Tibial artery (tissue), 4 donors: ENCODE data around the gene CRYBG1.

Experiments
- DNase-seq, 2 donors: peaks; one replicate each; pipeline ENCODE4 v3.0.0-alpha.2; 2019
- H3K27ac ChIP-seq, 2 donors: fragments of 200-600 bp; sonication (generic) in 1 of 2; 1 replicate in 1 of 2; 2 replicates in 1 of 2; pipeline ENCODE4 v1.5.1; 2018 to 2019; ENCODE audit warnings: mild to moderate bottlenecking in 1 of 2
- H3K27me3 ChIP-seq, 2 donors: fragments of 200-600 bp; sonication (generic) in 1 of 2; one replicate each; pipeline versions ENCODE4 v1.5.1 to v1.6.0; 2016 to 2019
- H3K36me3 ChIP-seq, 3 donors: fragments of 200-600 bp; sonication (generic) in 2 of 3; one replicate each; pipeline ENCODE4 v1.5.1; 2016 to 2019; ENCODE audit warnings: mild to moderate bottlenecking in 2 of 3
- H3K4me1 ChIP-seq, 4 donors: fragments of 200-600 bp; sonication (generic) in 2 of 4; 1 replicate in 3 of 4; 2 replicates in 1 of 4; pipeline ENCODE4 v1.5.1; 2016 to 2019
- H3K4me3 ChIP-seq, 2 donors: fragments of 200-600 bp; sonication (generic) in 1 of 2; 1 replicate in 1 of 2; 2 replicates in 1 of 2; pipeline ENCODE4 v1.5.1; 2018 to 2019; ENCODE audit warnings: mild to moderate bottlenecking in 2 of 2
- H3K9me3 ChIP-seq, 3 donors: fragments of 200-600 bp; sonication (generic) in 1 of 3; one replicate each; pipeline ENCODE4 v1.5.1; 2016 to 2019
- intact Hi-C: fragments of 100-400 bp; cut with DNase I; formaldehyde crosslinking; loops from one replicate; pipeline ENCODE4 v1.15.0; 2023; ENCODE audit warnings: low total_unique reads
- TF ChIP-seq, protein P1 (sequence below), 2 experiments: fragments of 200-600 bp in 1 of 2; fragments of 450-650 bp in 1 of 2; IDR thresholded peaks; one replicate each; pipeline ENCODE4 v1.5.1; 2017 to 2019; ENCODE audit warnings: antibody characterized with exemption in 2 of 2, mild to moderate bottlenecking in 1 of 2, moderate library complexity in 1 of 2

Gene CRYBG1

DNA sequence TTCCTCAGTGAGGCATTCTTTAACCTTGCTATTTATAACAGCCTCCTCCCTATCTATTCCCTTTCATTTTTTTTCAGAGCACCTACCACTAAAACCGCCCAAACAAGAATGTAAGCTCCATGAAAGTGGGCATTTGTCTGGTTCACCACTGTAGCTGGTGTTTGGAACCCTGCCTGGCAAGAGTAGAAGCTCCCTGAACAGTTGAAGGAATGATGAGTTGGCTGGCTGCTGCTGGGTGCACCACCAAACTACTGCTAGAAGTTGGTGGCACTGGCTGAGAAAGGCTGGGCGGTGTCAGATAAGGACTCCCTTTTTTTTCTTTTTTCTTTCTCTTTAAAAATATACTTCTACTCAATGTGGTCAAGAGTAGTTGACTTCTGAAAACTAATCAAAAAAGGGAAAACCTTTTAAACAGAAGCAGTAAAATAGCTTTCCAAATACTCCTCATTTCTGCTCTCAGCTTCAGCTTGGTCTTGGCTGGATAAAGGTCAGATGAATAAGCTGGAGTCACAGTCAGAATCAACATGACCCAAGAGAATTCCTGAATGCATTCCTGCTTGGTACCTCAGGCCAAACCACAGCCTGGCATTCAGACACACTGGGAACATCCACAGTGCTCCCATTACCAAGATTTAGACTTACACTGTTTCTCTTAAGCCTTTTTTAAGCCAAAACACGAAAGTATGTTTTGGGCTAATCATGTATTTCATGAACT is 230.8 kb downstream of the CRYBG1 start:
- no peak for DNase-seq
- intact Hi-C loops, result no loop called here
- no peak overlapping the region for H3K4me3 ChIP-seq
- no peaks in the 10 kb centered on the region for H3K9me3 ChIP-seq
- peaks cover 0 to 23% (median 9%) of the 10 kb centered on the region in 4 donors for H3K4me1 ChIP-seq
- no peaks in the 10 kb centered on the region for H3K27me3 ChIP-seq
- peaks cover 0 to 7% (median 6%) of the 10 kb centered on the region in 3 donors for H3K36me3 ChIP-seq
- TF ChIP-seq, protein P1, sequence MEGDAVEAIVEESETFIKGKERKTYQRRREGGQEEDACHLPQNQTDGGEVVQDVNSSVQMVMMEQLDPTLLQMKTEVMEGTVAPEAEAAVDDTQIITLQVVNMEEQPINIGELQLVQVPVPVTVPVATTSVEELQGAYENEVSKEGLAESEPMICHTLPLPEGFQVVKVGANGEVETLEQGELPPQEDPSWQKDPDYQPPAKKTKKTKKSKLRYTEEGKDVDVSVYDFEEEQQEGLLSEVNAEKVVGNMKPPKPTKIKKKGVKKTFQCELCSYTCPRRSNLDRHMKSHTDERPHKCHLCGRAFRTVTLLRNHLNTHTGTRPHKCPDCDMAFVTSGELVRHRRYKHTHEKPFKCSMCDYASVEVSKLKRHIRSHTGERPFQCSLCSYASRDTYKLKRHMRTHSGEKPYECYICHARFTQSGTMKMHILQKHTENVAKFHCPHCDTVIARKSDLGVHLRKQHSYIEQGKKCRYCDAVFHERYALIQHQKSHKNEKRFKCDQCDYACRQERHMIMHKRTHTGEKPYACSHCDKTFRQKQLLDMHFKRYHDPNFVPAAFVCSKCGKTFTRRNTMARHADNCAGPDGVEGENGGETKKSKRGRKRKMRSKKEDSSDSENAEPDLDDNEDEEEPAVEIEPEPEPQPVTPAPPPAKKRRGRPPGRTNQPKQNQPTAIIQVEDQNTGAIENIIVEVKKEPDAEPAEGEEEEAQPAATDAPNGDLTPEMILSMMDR (IDR thresholded peaks at IDR 0.05), result no peak
- H3K27ac ChIP-seq, result peak overlapping the region; percentile 24 to 47

DNA sequence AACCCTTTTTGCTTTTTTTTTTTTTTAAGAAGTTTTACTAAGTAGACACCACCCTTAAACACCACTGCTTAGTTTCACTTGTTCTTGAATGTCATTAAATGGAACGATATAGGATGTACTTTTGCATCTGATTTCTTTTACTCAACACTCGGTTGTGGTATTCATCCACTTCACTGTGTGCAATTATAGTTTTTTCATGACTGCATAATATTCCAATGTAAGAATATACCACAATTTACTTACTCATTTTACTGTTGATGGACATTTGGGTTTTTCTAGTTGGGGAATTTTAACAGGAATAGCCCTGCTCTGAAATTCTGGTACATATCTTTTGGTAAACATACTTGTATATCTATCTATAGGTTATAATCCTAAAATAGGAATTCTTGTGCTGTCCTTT is 238.9 kb downstream of the CRYBG1 start:
- TF ChIP-seq, protein P1 (IDR thresholded peaks at IDR 0.05), result no peak
- no peak for DNase-seq
- no peaks in the 10 kb centered on the region for H3K4me1 ChIP-seq
- H3K9me3 ChIP-seq, result no peaks in the 10 kb centered on the region
- H3K27ac ChIP-seq, result no peak overlapping the region
- H3K36me3 ChIP-seq, result peaks cover 0 to 9% (median 0%) of the 10 kb centered on the region in 3 donors
- no peak overlapping the region for H3K4me3 ChIP-seq
- intact Hi-C loops, result no loop called here
- no peaks in the 10 kb centered on the region for H3K27me3 ChIP-seq

DNA sequence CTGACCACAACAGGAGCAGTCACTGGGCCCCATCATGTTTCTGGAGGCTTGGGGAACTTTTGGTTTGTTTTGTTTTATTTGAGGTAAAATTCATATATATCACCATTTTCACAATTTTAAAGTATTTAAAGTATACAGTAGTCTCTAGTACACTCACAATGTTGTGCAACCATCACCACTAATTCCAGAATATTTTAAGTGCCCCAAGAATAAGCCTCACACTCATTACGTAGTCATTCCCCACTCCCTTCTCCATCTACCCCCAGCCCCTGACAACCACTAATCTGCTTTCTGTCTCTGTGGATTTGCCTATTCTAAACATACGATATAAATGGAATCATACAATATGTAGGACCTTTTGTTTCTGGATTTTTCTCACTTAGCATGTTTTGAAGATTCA is 239.8 kb downstream of the CRYBG1 start:
- Histone ChIP-seq H3K9me3 (no peaks in the 10 kb centered on the region), H3K4me1 (no peaks in the 10 kb centered on the region), H3K27ac (no peak overlapping the region), H3K4me3 (no peak overlapping the region), H3K27me3 (no peaks in the 10 kb centered on the region), H3K36me3 (peaks cover 0 to 9% (median 0%) of the 10 kb centered on the region in 3 donors)
- DNase-seq, result no peak
- TF ChIP-seq, protein P1 (IDR thresholded peaks at IDR 0.05), result no peak
- intact Hi-C loops, result no loop called here

DNA sequence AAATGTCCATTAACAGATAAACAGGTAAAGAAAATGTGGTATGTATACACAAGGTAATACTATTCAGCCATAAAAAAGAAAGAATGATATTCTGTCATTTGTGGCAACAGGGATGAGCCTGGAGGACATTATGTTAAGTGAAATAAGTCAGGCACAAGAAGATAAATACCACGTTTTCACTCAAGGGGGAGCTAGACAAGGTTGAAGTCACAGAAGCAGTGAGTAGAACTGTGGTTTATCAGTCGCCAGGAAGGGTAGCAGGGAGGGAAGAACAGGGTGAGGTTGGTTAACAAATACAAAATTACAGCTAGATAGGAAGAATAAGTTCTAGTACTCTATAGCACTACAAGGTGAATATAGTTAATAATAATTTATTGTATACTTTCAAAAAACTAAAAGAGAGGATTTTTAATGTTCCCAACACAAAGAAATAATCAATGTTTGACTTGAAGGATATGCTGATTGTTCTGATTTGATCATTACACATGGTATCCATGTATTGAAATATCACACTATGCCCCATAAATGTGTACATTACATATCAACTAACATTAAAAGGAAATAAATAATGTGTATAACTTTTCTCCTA is 247.7 kb downstream of the CRYBG1 start:
- intact Hi-C loops, result no loop called here
- Histone ChIP-seq H3K27me3 (no peaks in the 10 kb centered on the region), H3K4me3 (no peak overlapping the region), H3K9me3 (no peaks in the 10 kb centered on the region), H3K4me1 (no peaks in the 10 kb centered on the region), H3K36me3 (no peaks in the 10 kb centered on the region), H3K27ac (no peak overlapping the region)
- TF ChIP-seq, protein P1 (IDR thresholded peaks at IDR 0.05), result peak; percentile 42 to 49
- DNase-seq, result no peak

DNA sequence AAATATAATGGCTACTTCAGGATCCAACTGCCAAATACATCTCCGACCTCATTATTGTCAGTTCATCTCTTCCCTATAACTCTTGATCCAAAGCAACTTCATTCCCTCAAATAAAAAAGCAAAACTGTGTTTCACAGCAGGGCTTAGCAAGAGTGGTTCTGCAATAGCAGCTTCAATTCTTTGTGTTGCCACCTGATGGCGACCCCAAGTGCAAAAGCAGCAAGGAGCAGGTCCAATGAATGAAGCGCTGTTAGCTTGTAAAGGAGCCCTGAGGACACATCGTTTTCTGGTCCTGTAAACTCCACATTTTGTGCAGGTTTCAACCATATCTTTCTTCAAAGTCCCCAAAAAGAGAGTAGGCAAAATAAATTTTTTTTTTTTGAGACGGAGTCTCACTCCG is 249.2 kb downstream of the CRYBG1 start:
- TF ChIP-seq, protein P1 (IDR thresholded peaks at IDR 0.05), result no peak
- Histone ChIP-seq H3K9me3 (no peaks in the 10 kb centered on the region), H3K4me3 (no peak overlapping the region), H3K27me3 (no peaks in the 10 kb centered on the region), H3K27ac (no peak overlapping the region), H3K36me3 (no peaks in the 10 kb centered on the region), H3K4me1 (no peaks in the 10 kb centered on the region)
- intact Hi-C loops, result loop anchor here (5.0 kb wide), 1 partner anchor 368 kb away; no protein-coding TSS in a partner anchor
- no peak for DNase-seq
